ENCODE results near the gene SLC35A5.

Gene SLC35A5

DNA sequence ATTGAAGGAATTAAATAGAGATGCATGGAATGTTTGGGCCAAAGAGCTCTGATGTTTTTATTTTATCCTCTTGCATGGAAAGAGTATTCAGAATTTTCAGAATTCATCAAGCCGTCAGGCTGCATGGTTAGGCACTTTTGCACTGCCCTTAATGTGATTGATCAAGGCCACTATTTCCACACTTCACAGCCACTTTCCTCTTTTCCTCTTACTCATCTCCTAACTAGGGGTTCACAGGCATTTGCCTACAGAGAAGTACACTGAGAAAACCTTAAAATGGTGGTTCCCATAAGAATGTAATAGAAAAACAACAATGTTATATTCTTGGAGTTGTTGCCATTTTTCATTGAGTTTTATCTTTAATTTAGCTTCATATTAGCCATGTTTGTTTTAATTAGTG is 10.9 kb downstream of the SLC35A5 start:
- DNase-seq, result no peak

DNA sequence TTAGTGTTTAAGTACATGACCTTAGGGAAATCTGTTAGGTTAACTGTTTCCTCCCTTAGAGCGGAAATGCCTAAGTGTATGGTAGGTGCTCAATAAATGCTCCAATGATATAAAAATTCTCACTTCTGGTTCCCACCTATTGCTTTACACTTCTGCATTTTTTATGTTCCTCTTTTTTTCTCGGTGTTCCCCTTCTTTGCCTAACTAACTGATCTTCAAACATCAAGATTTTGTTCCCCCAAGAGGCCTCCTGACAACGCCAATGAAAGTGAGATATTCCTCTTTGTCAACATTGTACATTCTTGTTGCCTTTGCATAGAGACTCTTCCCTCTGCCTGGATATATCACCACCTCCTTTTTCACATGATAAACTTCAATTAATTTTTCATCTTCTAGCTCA is 17.4 kb downstream of the SLC35A5 start:
- DNase-seq, result no peak

DNA sequence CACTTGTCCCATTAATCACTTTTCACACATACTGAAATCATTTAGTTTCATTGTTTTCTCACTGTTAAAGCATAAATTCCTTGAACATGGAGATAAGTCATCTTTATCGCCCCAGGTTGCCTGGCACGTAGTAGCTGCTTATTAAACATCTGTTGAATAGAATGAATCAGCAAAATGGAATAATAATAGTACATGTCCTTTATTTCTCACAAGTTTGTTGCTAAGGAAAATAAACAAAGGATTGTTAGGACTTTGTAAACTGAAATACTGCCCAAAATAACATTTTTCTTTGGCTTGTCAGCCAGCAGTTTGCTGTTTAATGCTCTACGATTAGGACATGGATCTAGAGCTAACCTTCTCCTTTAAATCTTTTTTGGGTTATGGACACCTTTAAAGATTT is 17.9 kb downstream of the SLC35A5 start:
- DNase-seq, result no peak

DNA sequence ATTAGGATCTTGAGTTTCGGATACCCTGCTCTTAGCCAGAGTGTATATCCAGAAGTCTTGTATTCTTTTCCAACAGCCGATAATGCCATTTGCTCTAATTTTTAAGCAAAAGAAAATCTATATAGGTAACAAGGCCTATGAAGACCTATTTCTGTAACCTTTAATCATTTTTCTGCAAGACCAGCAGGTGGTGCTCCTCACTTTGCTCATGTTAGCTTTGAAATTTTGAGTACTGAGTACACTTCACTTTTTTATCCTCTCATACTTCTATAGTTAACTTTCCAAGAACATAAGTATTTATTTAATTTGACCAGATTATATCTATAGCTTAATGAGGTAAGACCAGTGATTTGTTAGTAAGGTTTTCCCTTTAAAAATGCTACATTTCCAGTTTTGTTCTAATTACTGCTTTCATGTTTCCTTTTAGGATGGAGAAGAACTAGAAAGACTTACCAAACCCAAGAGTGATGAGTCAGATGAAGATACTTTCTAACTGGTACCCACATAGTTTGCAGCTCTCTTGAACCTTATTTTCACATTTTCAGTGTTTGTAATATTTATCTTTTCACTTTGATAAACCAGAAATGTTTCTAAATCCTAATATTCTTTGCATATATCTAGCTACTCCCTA is 20.5 kb downstream of the SLC35A5 start:
- no peak for DNase-seq

DNA sequence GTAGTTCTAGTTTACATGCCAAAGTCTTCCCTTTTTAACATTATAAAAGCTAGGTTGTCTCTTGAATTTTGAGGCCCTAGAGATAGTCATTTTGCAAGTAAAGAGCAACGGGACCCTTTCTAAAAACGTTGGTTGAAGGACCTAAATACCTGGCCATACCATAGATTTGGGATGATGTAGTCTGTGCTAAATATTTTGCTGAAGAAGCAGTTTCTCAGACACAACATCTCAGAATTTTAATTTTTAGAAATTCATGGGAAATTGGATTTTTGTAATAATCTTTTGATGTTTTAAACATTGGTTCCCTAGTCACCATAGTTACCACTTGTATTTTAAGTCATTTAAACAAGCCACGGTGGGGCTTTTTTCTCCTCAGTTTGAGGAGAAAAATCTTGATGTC is 21.3 kb downstream of the SLC35A5 start:
- DNase-seq, result no peak

DNA sequence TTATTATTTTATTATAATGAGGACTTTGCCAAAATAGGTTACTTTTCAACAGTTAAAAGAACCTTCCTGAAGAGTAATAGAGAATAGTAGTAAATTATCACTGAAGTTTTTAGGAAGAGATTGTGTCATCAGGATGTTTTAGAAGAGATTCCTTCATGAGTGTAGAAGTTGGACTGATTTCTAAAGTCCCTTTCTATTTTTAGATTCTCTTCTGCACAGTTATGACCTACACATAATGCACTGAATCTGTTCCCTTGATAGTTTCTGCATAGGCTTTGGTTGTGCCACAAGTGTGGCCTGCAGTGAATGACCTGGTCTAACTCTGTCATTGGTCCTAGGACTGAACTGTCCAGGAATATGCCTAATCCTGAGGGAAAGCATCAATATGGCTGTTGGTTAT is 23.9 kb downstream of the SLC35A5 start:
- DNase-seq, result no peak

DNA sequence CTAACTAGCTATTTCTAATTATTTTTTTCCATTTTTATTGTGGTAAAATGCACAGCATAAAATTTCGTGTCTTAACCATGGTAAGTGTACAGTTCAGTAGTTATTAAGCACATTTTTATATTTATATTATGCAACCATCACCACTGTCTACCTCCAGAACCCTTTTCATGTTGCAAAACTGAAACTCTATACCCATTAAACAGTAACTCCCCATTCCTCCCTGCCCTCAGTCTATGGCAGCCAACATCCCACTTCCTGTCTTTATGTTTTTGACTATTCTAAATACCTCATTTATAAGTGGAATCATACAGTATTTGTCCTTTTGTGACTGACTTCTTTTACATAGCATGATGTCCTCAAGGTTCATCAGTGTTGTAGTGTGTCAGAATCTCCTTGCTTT is 25.5 kb downstream of the SLC35A5 start:
- DNase-seq, result no peak

DNA sequence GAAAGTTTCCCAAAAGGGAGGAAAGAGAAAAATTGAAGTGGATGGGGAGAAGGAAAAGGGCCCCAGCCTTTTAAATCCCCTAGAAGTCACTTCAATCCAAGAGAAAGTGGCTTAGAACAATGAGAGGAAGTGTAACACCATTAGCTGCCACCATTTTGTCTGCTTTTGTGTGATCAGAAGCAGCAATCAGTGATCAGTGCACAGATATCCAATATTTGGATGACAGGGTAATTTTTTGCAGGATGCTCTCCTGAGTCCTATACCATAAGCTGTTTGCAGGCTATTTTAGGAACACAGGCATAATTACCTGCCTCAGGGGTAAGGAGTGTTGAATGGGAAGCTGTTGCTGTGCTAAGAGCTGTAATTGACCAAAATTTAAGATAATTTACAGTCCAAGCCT is 31.4 kb downstream of the SLC35A5 start:
- DNase-seq, result no peak

DNA sequence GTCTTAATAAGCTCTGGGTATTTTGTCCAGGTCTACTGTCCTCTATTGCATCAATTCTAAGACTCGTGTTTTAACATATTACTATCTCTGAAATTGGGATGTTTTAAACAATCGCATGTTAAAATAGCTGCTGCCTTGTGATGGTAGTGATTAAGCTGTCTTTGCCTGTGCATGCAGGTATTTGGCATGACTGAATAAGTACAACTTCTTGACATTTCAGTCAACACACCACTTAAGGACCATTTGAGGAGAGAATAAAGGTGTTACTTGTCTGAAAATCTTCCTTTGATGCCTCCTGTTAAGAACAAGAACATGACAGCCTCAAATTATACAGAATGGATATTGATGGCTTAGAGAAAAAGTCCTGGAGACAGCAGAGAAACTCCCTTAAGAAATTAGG is 33.0 kb downstream of the SLC35A5 start:
- no peak for DNase-seq

DNA sequence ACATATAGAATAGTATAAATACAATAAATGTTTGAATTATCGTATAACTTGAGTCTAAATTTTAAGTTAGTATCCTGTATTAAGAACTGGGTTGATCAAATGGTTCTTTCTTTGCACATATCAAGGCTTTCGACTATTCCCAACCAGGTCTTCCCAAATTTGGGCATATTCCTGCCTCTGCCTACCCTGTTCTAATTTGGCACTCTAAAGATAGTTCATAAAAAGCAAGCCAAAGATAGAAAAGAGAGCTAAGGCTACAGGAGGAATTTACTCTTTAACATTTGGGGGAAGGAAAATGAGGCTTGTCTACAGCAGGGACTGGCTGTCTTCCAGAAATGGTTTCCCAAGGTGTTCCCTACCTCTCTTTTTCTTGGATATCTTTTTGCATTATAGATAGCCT is 36.1 kb downstream of the SLC35A5 start:
- no peak for DNase-seq

DNA sequence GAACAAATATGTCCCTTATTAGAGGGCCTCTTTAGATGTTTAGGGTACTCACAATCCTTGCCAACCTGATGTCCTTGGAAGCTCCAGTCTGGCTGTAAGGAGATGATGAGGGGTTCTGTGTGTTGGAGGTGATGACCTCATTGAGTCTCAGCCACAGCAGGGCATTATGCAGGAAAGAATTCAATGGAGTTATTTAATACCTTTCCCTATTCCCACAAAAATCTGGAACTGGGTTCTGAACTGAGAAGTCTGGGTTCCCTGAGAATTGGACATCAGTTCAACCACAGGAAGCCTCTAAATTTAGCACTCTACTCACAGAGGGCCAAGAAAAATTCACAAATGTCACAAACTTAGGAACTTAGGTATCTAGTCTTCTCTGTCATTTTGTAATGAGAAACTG is 36.9 kb downstream of the SLC35A5 start:
- DNase-seq, result no peak

DNA sequence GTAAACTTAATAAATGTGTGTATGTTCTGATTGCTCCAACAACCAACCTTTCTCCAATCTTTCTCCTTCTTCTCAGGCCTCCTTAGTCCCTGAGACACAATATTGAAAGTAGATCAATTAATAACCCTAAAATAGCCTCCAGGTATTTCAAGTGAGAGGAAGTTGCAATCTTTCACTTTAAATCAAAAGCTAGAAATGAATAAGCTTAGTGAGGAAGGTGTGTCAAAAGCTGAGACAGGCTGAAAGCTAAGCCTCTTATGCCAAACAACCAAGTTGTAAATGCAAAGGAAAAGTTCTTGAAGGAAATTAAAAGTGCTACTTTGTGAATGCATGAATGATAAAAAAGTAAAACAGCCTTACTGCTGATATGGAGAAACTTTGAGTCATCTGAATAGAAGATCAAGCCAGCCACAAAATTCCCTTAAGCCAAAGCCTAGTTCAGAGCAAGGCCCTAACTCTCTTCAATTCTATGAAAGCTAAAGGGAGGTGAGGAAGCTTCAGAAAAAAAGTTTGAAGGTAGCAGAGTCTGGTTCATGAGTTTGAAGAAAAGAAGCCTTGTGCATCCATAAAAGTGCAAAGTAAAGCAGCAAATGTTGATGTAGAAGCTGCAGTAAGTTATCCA is 40.5 kb downstream of the SLC35A5 start:
- DNase-seq, result no peak

DNA sequence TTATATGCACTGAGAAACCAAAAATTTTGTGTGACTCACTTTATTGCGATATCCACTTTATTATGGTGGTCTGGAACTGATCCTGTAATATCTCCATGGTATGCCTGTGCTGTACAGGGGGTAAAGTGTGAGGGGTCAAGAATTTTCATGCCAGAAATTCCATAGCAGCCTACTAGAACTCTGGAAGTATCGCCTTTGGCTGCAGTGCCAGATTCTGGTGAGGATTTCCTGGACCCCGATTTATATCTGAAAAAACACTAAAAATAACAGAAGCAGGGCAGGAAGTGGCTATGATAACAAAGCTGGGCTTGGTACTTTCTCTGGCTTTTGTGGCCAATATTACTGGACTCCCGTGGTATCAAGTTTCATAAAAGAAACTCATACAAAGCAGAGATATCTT is 42.7 kb downstream of the SLC35A5 start:
- DNase-seq, result no peak

DNA sequence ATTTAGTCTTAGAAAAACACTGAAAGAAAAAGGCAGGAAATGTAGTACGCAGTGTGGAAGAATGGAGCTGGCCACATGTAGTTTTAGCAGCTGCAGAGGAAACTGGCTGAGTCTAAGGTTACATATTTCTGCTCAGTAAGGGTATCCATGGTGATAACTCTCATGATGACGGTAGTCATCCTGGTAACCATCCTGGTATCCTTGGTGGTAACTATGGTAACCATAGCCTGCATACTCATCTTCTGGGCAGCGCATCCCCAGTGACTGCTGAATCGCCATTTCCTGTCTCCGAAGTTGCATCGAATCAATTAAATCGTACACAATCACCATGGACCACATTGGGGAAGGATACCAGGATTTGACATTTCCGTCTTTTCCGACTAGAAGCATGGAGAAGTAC is 43.4 kb downstream of the SLC35A5 start:
- DNase-seq, result no peak

DNA sequence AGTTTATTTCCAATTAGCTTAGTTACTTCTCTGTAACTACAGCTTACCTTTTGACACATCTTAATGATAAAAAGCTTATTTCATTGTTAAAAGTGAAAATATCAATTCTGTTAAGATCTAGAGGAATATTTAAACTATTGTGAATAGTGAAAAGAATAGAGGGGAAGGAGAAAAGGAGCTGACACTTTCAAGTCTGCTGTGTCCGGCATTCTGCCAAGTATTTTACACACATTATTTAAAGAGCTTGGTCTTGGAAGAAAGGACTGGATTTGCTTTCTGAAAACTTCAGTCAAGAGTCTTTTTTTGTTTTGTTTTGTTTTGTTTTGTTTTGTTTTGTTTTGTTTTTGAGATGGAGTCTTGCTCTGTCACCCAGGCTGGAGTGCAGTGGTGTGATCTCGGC is 44.3 kb downstream of the SLC35A5 start:
- no peak for DNase-seq

DNA sequence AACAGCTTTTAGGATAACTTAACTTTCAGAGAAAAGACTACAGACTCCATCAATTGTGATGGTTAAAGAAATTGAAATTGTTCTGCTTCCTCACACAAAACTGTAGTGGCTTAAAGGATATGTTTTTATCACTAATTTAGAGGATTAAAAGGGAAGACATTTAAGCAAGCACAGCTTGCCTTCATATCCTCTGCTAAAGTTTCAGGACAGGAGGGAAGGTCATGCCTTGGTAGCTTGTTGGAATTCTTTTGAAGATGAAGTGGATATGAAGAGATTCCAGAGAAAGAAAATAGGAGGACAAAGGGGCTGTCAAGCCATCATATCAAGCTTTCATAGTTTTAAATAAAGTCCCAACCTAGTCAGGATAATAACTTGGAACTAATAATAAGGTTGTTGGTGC is 46.0 kb downstream of the SLC35A5 start:
- no peak for DNase-seq

DNA sequence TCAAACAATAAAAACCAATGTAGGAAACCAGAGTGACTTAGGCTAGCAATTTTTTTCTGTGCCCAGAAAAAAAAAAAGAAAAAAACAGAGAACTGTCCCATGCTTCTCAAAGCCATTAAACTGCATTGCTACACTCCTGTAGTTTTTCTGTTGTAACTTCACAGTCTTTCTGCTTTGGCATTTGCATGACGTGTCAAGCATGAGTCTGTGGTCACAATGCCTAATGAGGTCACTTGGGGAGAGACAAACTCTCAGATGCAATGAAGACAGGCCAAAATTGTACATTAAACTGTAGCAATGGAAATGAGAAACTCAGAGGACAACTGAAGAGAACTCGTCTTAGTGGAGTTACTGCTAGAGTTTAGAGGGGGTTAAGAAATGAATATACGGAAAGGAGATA is 48.3 kb downstream of the SLC35A5 start:
- no peak for DNase-seq

DNA sequence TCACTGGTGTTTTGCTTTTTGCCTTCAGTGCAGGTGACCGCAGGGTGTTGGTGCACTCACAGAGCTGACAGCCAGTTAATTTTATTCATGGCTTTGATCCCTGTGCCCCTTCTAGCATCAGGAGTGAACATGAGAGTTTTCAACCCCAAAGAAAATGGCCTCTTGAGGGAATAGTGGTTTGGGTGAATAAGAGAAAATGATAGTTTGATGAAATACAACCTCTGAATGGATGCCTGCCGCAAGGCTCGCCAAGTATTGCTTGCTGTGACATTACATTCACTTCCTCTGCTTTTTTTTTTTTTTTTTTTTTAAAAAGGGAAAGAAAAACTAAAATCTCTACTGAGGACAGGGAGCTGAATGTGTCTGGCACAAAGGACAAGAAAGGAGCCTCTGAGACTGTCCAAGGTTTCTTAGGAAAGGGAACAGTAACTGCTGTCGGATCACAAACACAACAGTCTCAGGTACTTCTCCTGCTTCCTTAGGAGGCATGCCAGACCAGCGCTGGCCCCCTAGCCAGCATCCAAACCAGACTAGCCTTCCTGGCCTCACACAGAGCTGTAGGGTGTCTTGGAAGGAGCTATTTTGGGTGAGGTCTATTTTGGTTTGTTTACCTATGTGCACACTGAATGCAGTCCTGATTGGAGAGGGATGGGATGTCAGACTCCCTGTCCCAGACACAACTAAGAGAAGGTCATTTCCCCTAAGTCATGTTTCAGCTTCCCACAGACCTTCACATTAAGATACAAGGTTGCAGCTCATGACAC is 50.1 kb downstream of the SLC35A5 start:
- no peak for DNase-seq

DNA sequence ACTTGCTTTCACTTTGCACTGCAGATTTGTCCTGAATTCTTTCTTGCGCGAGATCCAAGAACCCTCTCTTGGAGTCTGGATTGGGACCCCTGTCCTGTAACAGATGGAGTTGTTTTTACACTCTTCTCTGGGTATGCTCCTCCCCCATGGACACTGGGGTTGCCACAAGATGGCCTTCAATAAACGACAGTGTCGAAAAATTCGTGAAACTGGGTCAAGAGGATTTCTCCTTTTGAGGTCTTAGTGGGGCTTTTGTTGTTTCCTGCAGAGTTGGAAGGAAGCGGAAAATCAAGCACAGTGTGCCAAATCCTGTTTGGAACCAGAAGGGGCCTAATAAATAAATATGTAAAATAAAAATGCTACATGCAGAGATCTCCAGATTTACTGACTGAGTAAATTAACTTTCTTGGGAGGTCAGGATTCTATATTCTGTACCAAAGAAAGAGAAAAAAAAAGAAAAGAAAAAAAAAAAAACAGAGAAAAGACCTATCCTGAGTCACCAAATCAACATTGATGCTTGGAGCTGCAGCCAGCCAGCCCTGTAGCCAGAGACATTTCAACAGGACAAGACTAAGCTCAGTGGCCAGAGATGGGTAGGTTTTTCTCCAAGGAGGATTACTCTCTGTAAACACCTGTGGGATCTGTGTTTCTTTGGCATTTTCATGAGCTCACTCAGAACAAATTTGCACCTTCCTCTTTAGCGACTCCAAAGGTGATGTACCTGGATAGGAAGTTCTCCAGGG is 54.3 kb downstream of the SLC35A5 start:
- DNase-seq, result no peak

DNA sequence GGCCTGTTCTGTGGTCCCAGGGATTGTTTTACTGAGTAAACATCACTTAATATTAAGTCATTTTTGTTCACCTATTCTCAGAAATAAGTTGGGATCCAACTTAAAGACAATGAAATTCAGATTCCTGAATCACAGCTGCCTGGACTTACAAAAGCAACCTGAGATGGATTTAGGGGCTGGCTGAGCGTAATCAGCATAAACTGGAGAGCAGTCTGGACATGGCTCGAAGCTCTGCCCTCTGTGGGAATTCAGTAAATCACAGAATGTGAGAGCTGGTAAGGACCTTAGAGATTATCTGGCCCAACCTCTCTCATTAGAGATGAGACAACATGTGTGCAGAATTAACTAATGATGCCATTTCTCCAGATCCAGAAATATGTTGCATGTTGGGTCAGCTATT is 55.4 kb downstream of the SLC35A5 start:
- DNase-seq, result no peak

DNA sequence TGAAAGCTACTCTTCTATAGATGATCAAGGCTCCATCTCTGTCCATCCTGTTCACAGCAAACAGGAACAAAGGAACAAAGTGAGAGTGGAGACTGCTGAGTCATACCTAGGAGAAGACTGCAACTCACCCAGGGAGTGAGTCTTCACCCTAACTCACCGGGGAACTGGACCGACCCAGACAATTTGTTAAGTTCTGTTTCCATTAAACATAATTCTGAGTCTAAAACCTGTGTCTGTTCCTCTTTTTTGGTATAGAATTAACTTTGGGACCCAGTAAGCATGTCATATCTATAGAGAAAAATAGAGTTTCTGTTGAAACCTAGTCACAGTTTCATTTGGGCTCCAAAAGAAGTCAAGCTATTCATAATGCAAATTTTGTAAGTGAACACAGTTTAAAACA is 57.5 kb downstream of the SLC35A5 start:
- no peak for DNase-seq

DNA sequence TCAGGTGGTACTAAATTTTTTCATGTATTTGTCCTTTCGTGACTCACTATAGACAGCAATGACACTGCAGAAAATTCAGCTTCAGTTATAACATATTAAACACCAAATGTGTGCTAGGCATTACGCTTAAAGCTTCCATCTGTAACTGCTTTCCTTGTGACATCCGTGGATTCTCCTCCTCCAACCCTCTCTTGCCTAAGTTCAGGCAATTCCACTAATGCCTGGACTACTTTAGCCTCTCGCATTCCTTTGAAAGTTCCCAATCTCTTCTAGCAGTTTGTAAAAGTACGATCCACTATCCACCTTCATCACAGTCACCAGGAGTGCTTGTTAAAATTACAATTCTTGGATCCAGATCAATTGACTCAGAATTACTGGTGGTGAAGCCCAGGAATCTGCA is 61.4 kb downstream of the SLC35A5 start:
- DNase-seq, result no peak

DNA sequence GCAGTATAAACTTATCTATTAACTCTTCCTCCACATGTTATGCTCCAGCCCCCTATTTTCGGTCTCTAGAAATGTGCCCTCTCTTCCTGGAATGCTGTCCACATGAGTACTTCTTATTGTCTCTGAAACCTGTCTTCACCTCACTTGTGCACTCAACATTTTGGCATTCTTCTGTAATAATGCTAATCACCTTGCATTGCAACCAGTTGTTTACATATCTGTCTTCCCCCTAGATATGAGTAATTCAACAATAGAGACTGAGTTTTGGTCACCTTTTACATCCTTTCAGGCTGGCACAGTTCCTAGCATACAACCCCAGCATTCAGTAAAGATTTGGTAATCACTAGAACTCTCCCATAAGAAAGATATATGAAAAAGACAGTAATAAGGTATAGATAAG is 61.9 kb downstream of the SLC35A5 start:
- no peak for DNase-seq

DNA sequence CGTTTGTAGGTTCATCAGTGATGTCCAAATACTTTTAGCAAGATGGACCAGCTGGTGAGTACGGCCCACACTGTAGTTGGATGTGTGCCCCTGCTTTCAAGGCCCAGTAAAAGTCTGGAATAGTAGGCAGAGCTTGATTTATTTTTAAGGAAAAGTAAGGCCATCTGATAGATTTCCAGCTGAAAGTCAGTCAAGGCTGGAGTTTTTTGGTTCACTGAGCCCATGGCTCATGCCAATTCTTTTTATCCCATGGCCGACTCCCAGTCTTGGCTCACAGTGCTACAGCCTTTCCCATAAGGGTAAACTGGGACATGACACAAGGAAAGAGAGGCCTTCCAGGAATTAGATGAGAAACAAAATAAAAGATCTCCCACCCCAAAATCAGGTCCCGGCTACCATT is 65.6 kb downstream of the SLC35A5 start:
- DNase-seq, result no peak
